SIG-M5 (cell line): ENCODE results near the gene C1GALT1C1L.
"Not testable (repeated sequence)": the region's sequence is repeated elsewhere in the genome, so short reads cannot be mapped to it uniquely, and the experiment has no call there.

ENCODE experiments used
- DNase-seq: peaks from one replicate; lab custom pipeline; 2025; lab: John Stamatoyannopoulos, UW

Gene C1GALT1C1L

DNA sequence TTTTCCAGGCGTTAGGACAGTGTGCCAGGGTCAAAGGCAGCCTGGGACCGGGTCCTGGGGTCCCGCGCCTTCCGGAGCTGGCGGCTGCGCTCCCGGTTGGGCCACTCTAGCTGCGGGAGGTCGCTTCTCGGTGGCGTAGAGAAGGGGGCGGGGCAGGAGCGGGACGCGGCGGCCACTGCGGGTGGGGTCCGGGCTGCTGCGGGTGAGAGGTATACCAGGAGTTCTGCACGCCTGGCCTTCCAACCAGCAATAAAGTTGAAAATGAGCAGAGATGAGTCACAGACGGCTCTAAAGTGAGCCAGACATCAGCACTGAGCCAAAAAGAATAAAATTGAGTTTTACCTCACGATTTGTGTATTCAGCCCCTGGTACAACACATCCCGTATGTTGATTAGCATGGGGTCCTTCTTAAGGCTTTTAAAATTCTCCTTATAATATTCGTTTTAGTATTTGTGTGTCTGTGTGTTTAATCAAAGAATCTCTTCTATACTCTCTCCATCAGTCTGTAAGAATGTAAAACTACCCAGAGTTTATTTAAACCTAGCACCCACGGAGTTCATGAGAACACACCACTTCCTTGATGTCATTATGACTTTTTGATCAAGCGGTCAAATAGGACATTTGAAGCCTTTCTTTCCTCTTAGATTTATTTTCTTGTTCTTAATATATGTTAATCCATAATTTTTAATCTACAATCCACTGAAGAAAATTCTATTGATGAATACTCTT, at the start of gene C1GALT1C1L:
Gene C1GALT1C1L, minus strand, starts transcription at position 108 of the 729 bp plus-strand sequence. Its CDS starts 107 bp downstream, at position 1.
- no peak for DNase-seq

DNA sequence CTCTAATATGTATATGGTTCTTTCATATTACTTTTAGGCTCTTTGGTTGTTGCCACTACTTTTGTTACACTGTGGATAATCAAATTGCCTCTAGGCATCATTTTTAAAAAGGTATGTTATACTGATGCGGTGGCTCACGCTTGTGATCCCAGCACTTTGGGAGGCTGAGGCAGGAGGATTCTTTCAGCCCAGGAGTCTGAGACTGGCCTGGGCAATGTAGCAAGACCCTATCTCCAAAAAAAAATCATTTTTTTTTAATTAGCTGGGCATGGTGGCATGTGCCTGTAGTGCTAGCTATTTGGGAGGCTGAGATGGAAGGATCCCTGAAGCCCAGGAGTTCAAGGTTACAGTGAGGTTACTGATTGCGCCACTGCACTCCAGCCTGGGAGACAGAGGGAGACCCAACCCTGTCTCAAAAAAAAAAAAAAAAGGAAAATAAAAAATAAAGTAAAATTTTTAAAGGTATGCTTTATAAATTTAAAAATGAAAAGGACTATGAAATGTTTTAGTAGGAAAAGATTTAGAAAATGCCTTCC, 49.5 kb upstream of the C1GALT1C1L start:
- no peak for DNase-seq

DNA sequence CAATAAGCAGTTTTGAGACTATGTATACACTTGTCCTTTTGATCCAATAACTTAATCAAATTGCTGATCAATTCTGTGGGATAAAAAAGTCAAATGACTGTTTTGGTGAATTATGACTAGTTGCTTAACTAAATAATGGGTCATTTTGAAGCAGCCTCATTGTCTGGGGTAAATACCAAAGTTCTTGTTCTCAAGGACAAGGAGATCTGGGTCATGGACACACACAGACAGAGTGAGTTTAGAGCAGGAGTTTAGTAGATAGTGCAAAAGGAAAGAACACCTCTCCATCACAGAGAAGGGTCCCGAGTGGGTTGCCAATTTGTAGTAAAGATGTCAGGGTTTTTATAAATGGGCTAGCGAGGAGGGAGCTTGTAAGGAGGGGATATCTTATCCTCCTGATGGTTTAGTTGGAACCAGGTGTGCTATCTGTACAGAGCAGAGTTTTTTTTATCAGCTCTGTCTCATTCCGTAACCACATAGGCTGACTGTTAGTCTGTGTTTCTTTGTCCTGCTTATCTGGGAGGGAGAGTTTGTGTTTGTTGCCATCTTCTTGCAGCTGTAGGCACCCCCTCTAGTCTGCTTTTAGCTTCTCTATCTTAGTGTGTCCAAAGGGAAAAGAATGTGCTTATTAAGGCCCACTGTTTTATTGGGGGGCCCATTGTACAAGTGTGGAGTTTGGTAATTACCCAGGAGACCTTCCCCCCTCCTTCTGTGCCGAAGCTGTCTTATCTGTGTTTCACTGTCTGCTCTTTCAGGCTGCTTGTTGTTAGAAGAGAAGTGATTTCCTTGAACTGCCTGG, 48.7 kb upstream of the C1GALT1C1L start:
- DNase-seq: no peak

DNA sequence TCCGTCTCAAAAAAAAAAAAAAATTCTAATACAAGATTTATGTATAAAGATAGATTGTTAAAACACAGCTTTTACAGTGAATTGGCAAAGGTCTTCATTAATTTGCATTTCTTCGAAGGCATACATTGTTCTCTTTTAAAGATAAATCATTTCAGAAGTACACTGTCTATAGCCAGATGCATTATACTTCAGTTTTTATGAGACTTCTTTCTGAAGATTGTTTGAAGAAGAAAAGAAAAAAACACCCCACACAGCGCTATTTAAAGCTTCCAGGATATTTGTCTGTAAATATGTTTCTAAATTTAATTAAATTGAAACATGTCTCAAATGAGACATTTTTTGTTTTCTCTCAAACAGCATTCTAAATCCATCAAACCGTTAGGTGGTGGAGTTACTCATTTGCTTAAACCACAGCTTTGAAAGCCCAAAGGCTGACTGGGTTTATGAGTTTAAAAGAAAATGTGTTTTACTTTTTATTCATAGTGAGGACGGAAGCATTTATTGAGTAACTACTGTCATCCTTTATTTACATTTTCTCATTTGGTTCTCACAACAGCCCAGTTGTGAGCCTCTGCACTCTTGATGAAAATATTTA, 42.4 kb upstream of the C1GALT1C1L start:
- DNase-seq: no peak

DNA sequence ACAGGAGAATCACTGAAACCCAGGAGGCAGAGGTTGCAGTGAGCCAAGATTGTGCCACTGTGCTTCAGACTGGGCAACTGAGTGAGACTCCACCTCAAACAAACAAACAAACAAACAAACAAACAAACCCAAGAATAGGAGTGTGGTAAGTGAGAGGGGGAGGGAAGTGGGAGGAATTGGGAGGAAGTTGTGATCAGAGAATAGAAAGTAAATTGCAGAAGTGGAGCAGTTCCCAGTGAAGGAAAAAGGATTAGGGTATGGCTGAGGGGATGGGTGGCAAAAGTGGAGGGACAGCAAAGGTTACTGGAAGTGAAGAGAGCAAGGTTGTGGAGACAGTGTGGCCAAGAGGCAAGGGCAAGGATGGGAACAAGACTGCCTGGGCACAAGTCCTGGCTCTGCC, 41.1 kb upstream of the C1GALT1C1L start:
- no peak for DNase-seq

DNA sequence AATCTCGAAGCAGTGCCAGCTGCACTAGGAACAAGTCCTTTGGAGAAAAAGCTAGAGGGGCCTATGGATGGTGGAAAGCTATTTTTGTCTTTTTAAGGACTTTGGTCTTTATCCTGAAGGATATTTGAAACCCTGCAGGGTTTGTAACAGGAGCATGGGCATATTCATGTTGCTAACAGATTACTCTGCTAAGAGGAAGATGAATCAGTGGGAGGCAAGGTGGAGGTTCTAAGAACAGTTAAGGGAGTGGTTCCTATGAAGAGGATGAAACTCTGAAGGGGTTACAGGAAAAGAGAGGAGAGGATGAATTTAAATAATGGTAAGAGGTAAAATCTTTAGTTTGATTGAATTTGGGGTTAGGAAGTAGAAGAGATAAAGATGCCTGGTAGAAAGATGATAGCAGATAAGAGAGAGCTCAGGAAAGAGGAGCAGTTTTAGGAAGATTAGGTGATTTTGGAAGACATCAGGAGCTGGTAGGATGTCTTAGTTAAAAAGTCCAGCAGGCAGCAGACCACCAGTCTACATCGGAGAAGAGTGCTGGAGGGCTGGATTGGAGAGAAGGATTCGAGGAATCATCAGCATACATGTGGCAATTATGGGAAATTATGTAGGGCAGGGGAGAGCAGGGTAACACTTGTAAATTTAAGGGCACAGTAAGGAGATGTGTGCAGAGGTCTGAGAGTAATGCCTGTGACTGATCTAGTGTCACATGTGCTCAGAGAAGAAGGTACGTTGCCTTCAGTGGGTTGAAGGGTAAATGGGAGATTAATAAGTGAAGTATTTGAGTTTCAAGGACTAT, 39.3 kb upstream of the C1GALT1C1L start:
- DNase-seq: no peak

DNA sequence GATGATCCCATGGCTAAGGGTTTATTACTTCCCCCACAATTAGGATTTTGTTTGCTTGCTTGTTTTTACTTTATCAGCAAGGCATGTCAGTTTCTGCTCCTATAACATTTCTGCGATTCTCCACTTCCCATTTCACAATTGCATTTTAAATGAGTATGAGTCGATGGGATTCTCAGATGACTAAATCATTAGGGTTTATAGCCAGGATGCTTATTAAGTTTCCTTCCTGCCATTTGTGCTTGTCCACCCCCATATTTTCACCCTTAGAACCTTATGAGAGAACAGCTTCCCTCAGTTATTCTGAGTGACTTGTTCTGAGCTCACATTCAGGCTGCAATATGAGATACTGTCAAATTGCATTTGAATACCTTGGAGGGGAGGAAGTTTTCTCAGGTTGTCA, 37.9 kb upstream of the C1GALT1C1L start:
- no peak for DNase-seq

DNA sequence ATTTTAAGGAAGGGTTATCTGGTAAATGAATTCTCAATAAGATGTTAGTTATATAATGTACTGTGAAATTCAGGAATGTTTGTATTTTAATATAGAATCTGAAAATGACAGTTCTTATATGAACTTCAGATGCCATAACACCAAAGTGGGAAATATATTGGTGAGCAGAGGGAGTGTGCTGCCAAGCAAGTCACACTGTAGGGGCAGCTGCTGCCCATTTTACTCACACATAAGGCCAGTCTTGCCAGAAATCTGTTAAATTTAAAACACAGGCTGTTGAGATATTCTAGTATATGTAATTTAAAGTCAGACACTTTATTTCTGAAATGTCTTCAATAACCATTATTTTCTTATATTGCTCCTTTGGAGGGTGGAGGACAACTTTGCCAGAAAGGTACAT, 34.6 kb upstream of the C1GALT1C1L start:
- no peak for DNase-seq

DNA sequence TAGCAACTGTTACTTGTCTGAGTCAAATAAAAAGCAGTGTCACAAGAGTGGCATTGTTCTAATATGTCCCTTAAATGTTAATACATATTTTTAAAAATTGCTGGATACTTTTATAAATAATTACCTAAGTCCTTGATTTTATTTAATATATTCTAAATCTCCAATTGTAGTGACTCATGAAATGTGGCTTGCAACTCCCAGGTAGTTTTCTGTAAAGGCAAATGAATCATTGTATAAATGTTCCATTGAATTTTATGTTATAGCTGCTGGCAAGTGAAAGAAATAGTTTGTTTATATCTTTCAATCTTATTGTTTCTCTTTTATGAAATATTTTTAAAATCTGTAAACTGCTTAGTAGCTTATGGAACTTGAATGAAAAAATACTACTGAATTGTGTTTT, 32.7 kb upstream of the C1GALT1C1L start:
- DNase-seq: no peak

DNA sequence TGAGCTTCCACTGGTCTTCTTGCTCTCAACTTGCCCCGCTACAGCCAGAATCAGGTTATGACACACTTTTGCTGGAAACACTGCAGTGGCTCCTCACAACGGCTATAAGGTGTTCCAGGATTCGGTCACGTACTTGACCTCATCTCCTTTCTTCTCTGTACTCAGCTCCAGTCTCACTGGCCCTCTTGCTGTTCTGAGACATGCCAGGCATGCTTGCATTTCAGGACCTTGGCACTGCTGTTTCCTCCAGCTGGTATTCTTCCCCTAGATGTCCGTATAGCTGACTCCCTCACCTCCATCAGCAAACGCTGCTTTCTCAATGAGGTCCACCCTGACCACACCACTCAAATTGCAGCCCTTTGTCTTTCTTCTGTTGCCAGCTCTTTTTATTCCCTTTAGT, 31.9 kb upstream of the C1GALT1C1L start:
- no peak for DNase-seq

DNA sequence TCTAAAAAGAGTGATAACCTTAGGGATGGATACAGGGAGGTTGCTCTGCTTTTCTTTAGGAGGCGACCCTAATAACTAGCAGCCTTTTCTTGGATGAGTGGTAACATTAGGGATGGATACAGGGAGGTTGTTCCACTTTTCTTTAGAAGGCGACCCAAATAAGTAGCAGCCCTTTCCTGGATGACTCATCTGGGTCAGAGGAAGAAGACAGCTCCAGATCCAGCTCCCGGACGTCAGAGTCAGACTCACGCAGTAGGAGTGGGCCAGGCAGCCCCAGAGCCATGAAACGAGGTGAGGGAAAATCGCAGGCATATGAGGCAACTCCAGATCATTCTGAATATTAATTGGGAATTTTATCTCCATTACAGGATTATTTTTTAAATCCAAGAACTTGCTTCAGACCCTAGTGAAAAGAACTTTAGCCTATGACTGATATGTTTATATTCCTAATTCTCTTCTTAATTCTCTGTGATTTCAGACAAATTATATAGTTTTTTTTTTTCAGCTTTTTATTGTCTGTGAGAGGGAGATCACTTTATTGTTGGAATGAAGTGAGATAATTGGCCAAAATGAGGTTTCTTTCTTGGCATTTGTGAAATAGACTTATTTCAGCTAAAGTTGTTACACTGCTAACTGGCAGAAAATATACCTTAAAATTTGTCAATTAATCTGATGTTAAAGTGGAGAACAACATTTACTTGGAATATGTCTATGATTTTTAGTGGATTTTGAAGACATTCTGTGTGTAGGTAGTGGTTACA, 31.2 kb upstream of the C1GALT1C1L start:
- DNase-seq: no peak

DNA sequence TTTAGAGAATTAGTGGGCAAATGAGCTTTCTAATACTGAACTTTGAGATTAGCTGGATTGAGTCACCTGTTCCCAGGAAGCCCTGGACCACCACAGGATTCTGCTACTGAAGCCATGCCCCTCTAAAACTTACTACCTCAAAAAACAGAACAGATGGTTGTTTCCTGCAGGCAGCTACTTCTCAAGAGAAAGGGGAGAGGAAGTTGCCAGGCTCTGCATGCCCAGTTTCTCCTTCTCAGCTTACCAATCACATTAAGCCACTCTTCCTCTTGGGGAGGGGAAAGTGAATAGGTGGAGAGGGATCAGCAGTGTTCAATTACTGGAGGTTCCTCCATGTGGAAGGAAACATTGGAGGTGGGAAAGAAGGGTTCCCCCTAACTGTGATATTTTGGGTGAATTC, 24.9 kb upstream of the C1GALT1C1L start:
- DNase-seq: no peak

DNA sequence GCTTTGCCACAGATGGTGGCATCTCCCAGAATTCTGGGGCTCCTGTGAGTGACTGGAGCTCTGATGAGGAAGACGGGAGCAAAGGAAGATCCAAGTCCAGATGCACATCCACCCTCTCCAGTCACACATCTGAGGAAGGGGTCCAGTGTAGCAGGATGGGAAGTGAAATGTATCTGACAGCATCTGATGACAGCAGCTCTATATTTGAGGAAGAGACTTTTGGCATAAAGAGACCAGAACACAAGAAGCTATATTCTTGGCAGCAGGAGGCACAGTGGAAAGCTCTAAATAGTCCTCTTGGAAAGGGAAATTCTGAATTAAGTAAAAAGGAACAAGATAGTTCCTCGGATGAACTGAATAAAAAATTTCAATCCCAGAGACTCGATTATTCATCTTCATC, 23.5 kb upstream of the C1GALT1C1L start:
- no peak for DNase-seq

DNA sequence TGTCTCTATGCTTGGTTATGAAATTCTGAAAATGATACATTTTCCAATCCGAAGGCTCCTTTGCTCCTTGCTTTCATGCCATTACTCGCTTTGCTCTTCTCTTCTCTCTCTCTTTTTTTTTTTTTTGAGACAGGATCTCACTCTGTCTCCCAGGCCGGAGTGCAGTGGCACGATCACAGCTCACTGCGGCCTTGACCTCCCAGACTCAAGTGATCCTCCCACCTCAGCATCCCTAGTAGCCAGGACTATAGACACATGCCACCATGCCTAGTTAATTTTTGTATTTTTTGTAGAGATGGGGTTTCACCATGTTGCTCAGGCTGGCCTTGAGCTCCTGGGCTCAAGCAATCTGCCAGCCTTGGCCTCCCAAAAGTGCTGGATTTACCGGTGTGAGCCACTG, 21.9 kb upstream of the C1GALT1C1L start:
- DNase-seq: not testable (repeated sequence)

DNA sequence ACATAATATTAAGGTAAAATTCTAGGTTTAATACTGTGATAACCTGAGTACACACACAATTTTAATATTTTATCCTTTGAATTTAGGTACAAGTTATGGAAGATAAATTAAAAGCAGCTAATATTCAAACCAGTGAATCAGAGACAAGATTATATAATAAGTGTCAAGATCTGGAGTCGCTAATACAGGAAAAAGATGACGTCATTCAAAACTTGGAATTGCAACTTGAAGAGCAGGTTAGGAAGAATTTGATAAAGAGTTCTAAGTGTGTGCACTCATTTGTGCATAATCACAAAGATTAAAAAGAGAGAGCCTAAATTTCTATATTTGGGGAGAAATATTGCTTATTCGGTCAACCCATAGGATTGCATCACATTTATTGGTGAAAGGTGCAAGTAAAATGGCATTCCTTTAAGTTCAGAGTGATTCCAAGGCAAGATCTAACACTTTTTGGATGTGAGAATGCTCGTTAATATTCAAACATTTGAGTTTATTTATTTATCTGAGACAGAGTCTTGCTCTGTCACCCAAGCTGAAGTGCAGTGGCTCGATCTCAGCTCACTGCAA, 16.3 kb upstream of the C1GALT1C1L start:
- DNase-seq: no peak

DNA sequence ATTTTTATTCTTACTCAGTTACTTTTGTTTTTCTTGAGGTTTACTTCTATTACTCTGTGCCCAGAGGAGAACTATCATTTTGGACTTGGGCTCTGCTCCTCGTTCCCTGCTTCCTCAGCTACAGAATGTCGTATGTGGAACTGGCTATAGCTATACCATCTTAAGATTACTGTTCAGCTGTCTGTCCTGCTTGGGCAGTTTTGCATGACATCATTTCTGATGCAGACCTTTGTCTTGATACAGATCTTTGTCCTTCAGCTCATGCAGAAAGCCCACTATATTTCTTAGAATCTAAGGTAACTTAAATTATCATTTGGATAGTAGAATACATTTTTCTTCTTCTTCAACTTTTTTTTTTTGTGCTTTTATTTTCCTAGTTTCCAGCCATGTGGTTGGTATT, 13.8 kb upstream of the C1GALT1C1L start:
- DNase-seq: no peak

DNA sequence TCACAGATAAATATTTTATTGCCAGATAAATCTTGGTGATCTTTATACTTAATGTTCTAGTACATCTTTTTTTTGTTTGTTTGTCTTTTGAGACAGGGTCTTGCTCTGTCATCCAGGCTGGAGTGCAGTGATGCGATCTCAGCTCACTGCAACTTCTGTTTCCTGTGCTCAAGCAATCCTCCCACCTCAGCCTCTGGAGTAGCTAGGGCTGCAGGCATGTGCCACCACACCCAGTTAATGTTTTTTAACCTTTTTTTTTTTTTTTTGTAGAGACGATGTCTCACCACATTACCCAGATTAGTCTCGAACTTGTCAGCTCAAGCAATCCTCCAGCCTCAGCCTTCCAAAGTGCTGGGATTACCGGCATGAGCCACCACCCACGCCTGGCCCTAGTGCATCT, 9.1 kb upstream of the C1GALT1C1L start:
- no peak for DNase-seq

DNA sequence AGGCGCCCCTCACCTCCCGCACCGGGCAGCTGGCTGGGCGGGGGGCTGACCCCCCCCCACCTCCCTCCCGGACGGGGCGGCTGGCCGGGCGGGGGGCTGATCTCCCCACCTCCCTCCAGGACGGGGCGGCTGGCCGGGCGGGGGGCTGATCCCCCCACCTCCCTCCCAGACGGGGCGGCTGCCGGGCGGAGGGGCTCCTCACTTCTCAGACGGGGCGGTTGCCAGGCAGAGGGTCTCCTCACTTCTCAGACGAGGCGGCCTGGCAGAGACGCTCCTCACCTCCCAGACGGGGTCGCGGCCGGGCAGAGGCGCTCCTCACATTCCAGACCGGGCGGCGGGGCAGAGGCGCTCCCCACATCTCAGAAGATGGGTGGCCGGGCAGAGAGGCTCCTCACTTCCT, 1.6 kb upstream of the C1GALT1C1L start:
- DNase-seq: not testable (repeated sequence)

DNA sequence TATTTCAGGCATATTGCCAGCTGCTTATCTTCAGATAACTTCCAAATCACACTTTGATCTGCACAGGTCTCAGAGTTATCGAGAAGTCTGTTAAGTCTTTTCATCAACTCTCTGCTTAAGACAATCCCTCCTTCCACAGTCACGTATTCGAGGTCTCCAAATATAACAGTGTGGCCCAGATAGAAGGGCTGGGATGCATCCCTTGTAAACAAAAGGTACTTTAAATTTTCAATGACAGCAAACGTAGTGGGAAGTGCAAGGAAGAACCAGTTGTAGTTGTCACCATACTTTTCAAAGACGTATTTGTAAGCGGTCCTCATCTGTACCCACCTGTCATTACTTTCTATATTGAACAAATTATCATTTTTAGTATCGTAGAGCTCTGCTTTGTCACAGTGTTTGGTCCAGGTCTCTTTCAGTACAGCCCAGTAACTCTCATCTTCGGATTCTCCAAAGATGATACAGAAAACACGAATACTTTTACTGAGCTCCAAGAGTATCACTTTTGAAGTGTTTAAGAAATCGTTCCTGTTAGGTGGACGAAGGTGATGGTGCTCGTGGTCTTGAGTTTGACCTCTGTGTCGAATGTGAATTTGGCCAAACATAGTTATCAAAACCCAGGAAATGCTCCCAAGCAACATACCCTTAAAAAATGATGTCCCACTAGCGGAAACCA, 445 bp downstream of the C1GALT1C1L start:
- no peak for DNase-seq

DNA sequence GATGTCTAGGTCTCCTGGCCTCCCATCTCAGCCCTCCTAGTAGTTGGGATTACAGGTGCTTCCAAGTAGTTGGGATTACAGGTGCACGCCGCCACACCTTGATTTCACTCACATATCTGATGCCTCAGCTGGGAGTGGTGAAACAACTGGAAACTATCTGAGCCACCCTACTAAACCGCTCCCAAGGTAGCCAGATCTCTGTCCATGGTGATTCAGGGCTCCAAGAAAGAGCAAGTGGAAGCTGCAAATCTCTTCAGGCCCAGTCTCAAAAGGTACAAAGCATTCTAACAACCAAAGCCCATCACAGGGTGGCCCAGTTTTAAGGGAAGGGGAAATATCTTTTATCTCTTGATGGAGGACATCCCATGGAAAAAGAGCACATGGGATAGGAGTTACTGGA, 19.0 kb downstream of the C1GALT1C1L start:
- no peak for DNase-seq
